K562 (cell line): ENCODE results near the gene SORCS2.

ENCODE experiments used
- FOXK1 ChIP-seq: sonication (generic); formaldehyde crosslinking; IDR thresholded peaks from 2 replicates; pipeline ENCODE4 v1.8.0; 2022; ENCODE audit warnings: missing genetic modification reagents, mild to moderate bottlenecking, borderline replicate concordance
- NFIC ChIP-seq: fragments of 450-650 bp; IDR thresholded peaks from 2 replicates; pipeline ENCODE4 v1.6.1; 2017; ENCODE audit warnings: mild to moderate bottlenecking, inconsistent platforms
- POLR2AphosphoS5 ChIP-seq: IDR thresholded peaks from 2 replicates; pipeline ENCODE4 v1.6.1; 2011; ENCODE audit warnings: mild to moderate bottlenecking, low read depth, low read length, moderate library complexity; ENCODE audit not compliant: control insufficient read depth, insufficient read depth
- RBM22 ChIP-seq: fragments of 200-400 bp; formaldehyde crosslinking; IDR thresholded peaks from 2 replicates; pipeline ENCODE4 v1.6.1; 2018; ENCODE audit warnings: low read length, low read depth; ENCODE audit not compliant: poor library complexity, severe bottlenecking
- SIRT6 ChIP-seq: IDR thresholded peaks from one replicate; pipeline ENCODE4 v1.6.1; 2012; ENCODE audit warnings: low read depth, mild to moderate bottlenecking, control low read depth, inconsistent platforms, low read length, moderate library complexity
- ZKSCAN8 ChIP-seq: fragments of 200-800 bp; sonication (Bioruptor generic); IDR thresholded peaks from 2 replicates; pipeline ENCODE4 v1.6.1; 2016; ENCODE audit warnings: missing genetic modification characterization, missing compliant biosample characterization
- ZNF197 ChIP-seq: fragments of 200-800 bp; sonication (Bioruptor generic); IDR thresholded peaks from 2 replicates; pipeline ENCODE4 v1.6.1; 2016; ENCODE audit warnings: low read depth, missing genetic modification characterization, missing compliant biosample characterization
- TF ChIP-seq, protein P1 (sequence below): fragments of 450-650 bp; IDR thresholded peaks from 2 replicates; pipeline ENCODE4 v1.6.1; 2016; ENCODE audit warnings: antibody characterized with exemption
- TF ChIP-seq, protein P2 (sequence below): fragments of 250-450 bp; sonication (Bioruptor Pico); IDR thresholded peaks from 2 replicates; pipeline ENCODE4 v1.9.0; 2021; ENCODE audit warnings: mild to moderate bottlenecking, inconsistent platforms
- TF ChIP-seq, protein P3 (sequence below): fragments of 450-650 bp; IDR thresholded peaks from 2 replicates; pipeline ENCODE4 v1.6.1; 2018; ENCODE audit warnings: mild to moderate bottlenecking, low read depth; ENCODE audit not compliant: partially characterized antibody
- TF ChIP-seq, protein P4 (sequence below): sonication (generic); formaldehyde crosslinking; IDR thresholded peaks from 2 replicates; pipeline ENCODE4 v1.8.0; 2022; ENCODE audit warnings: mild to moderate bottlenecking, missing genetic modification reagents
- TF ChIP-seq, protein P5 (sequence below), 3 experiments: fragments of 200-800 bp in 1 of 3; fragments of 250-450 bp in 1 of 3; fragments of 450-650 bp in 1 of 3; sonication (Bioruptor Pico) in 1 of 3; sonication (Bioruptor generic) in 1 of 3; formaldehyde crosslinking in 1 of 3; IDR thresholded peaks; 2 replicates each; pipeline versions ENCODE4 v1.6.1 to v1.8.0; 2016 to 2022; ENCODE audit warnings: mild to moderate bottlenecking in 2 of 3, missing genetic modification characterization in 2 of 3, missing compliant biosample characterization in 1 of 3, moderate library complexity in 1 of 3

DNA sequence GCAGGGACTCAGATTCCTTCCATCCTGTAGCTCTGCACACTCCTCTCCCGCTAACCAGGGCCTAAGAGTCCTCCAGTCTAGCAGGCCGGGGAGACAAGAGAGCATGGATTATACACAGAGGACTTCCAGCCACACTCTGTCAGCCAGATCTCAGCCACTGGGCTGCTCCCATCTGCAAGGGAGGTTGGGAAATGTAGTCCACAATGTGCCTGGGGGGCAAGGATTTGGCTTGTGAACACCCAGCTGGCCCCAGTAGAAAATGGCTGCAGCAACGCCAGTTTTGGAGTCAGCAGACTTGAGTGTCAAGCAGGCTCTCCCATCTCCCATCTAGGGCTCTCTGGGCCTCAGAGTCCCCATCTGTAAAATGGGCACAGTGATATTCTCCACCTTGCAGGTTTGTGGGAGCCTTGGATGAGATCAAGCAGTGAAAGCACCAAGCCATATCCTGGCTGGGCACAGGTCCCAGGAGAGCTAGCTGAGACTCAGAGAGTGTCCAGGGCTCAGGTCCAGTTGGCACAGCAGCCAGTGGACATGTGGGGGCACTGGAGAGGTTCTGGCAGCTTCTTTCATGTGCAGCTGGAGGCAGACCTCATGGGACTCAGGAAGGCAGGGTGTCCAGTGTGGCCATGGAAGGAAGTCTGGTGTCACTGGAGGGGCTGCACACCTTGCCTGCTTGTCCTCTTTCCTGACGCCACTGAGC lies 227.8 kb downstream of the SORCS2 start:
- TF ChIP-seq RBM22: no peak
- TF ChIP-seq, protein P1, sequence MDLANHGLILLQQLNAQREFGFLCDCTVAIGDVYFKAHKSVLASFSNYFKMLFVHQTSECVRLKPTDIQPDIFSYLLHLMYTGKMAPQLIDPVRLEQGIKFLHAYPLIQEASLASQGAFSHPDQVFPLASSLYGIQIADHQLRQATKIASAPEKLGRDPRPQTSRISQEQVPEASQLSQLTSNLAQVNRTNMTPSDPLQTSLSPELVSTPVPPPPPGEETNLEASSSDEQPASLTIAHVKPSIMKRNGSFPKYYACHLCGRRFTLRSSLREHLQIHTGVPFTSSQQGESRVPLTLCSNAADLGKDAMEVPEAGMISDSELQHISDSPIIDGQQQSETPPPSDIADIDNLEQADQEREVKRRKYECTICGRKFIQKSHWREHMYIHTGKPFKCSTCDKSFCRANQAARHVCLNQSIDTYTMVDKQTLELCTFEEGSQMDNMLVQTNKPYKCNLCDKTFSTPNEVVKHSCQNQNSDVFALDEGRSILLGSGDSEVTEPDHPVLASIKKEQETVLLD: no peak
- TF ChIP-seq ZNF197: no peak
- TF ChIP-seq, protein P2, sequence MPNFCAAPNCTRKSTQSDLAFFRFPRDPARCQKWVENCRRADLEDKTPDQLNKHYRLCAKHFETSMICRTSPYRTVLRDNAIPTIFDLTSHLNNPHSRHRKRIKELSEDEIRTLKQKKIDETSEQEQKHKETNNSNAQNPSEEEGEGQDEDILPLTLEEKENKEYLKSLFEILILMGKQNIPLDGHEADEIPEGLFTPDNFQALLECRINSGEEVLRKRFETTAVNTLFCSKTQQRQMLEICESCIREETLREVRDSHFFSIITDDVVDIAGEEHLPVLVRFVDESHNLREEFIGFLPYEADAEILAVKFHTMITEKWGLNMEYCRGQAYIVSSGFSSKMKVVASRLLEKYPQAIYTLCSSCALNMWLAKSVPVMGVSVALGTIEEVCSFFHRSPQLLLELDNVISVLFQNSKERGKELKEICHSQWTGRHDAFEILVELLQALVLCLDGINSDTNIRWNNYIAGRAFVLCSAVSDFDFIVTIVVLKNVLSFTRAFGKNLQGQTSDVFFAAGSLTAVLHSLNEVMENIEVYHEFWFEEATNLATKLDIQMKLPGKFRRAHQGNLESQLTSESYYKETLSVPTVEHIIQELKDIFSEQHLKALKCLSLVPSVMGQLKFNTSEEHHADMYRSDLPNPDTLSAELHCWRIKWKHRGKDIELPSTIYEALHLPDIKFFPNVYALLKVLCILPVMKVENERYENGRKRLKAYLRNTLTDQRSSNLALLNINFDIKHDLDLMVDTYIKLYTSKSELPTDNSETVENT (CRISPR knock-in tag): no peak
- TF ChIP-seq, protein P3, sequence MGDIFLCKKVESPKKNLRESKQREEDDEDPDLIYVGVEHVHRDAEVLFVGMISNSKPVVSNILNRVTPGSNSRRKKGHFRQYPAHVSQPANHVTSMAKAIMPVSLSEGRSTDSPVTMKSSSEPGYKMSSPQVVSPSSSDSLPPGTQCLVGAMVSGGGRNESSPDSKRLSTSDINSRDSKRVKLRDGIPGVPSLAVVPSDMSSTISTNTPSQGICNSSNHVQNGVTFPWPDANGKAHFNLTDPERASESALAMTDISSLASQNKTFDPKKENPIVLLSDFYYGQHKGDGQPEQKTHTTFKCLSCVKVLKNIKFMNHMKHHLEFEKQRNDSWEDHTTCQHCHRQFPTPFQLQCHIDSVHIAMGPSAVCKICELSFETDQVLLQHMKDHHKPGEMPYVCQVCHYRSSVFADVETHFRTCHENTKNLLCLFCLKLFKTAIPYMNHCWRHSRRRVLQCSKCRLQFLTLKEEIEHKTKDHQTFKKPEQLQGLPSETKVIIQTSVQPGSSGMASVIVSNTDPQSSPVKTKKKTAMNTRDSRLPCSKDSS: no peak
- TF ChIP-seq FOXK1: no peak
- TF ChIP-seq, protein P4, sequence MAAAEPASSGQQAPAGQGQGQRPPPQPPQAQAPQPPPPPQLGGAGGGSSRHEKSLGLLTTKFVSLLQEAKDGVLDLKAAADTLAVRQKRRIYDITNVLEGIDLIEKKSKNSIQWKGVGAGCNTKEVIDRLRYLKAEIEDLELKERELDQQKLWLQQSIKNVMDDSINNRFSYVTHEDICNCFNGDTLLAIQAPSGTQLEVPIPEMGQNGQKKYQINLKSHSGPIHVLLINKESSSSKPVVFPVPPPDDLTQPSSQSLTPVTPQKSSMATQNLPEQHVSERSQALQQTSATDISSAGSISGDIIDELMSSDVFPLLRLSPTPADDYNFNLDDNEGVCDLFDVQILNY (CRISPR knock-in tag): no peak
- TF ChIP-seq, protein P5, sequence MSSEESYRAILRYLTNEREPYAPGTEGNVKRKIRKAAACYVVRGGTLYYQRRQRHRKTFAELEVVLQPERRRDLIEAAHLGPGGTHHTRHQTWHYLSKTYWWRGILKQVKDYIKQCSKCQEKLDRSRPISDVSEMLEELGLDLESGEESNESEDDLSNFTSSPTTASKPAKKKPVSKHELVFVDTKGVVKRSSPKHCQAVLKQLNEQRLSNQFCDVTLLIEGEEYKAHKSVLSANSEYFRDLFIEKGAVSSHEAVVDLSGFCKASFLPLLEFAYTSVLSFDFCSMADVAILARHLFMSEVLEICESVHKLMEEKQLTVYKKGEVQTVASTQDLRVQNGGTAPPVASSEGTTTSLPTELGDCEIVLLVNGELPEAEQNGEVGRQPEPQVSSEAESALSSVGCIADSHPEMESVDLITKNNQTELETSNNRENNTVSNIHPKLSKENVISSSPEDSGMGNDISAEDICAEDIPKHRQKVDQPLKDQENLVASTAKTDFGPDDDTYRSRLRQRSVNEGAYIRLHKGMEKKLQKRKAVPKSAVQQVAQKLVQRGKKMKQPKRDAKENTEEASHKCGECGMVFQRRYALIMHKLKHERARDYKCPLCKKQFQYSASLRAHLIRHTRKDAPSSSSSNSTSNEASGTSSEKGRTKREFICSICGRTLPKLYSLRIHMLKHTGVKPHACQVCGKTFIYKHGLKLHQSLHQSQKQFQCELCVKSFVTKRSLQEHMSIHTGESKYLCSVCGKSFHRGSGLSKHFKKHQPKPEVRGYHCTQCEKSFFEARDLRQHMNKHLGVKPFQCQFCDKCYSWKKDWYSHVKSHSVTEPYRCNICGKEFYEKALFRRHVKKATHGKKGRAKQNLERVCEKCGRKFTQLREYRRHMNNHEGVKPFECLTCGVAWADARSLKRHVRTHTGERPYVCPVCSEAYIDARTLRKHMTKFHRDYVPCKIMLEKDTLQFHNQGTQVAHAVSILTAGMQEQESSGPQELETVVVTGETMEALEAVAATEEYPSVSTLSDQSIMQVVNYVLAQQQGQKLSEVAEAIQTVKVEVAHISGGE (CRISPR knock-in tag; IDR thresholded peaks at IDR 0.05): no peak
- no peak for TF ChIP-seq ZKSCAN8
- no peak for TF ChIP-seq POLR2AphosphoS5
- TF ChIP-seq SIRT6: no peak
- no peak for TF ChIP-seq NFIC
